Measurements from ENCODE around the gene DPP10.

DNA sequence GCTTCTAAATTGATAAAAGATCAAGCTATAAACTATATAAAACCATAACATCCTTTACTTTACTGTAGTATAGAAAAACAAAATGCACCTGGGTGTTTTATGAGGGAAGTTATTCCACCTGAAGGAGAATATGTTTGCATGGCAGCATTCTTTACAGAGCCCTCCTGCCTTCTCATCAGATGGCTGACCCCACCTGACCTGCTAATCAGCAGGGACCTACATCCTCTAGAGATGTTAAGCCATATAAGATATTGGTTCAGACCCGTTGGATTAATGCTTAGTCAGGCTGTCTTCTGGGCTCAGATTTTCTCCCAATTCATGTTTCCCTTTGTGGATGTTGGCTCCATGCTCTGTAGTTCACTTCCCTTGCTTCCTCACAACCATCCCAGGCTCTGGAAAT, 414.8 kb downstream of the DPP10 start:
- TF ChIP-seq, protein P1, sequence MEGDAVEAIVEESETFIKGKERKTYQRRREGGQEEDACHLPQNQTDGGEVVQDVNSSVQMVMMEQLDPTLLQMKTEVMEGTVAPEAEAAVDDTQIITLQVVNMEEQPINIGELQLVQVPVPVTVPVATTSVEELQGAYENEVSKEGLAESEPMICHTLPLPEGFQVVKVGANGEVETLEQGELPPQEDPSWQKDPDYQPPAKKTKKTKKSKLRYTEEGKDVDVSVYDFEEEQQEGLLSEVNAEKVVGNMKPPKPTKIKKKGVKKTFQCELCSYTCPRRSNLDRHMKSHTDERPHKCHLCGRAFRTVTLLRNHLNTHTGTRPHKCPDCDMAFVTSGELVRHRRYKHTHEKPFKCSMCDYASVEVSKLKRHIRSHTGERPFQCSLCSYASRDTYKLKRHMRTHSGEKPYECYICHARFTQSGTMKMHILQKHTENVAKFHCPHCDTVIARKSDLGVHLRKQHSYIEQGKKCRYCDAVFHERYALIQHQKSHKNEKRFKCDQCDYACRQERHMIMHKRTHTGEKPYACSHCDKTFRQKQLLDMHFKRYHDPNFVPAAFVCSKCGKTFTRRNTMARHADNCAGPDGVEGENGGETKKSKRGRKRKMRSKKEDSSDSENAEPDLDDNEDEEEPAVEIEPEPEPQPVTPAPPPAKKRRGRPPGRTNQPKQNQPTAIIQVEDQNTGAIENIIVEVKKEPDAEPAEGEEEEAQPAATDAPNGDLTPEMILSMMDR (IDR thresholded peaks at IDR 0.05 in 2 of 3, conservative IDR thresholded peaks at IDR 0.05 in 1 of 3; ENCODE audit: control insufficient read depth in 2 of 3, extremely low read depth in 1 of 3, insufficient read depth in 1 of 3, low read depth in 3 of 3, low read length in 3 of 3): no peak
- TF ChIP-seq, protein P2, sequence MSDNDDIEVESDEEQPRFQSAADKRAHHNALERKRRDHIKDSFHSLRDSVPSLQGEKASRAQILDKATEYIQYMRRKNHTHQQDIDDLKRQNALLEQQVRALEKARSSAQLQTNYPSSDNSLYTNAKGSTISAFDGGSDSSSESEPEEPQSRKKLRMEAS (IDR thresholded peaks at IDR 0.05; ENCODE audit: low read depth, low read length): no peak
- TF ChIP-seq IRF4 (IDR thresholded peaks at IDR 0.05; ENCODE audit: low read depth, low read length): no peak
- TF ChIP-seq NFYA (IDR thresholded peaks at IDR 0.05; ENCODE audit: borderline replicate concordance, low read depth, low read length): no peak
- no peak for TF ChIP-seq BCL11A (IDR thresholded peaks at IDR 0.05; ENCODE audit: low read depth, low read length)

Data from GM12878 (cell line).